ENCODE results near the gene VTCN1. TPM values are rescaled to one million over a fixed set of nuclear protein-coding genes. Genes with fewer than 3 reads are reported as not detected.

Gene VTCN1
- total and polyA plus RNA-seq, 2 of the 8 experiments (the other 6 are each of a cell fraction or from before 2014, with no cell fraction given) = 0.32 TPM; not detected in 1

- no peak for TF ChIP-seq BACH1 (IDR thresholded peaks at IDR 0.05; ENCODE audit: low read length)
These were observed 2.3 kb upstream of the VTCN1 start (continued) for GRCh38 chr1:117213046-117213445.

All from H1 (cell line).